Anterior cingulate cortex (tissue), 58 donors: ENCODE data around the gene UTS2B.

Source experiments
- DNase-seq, 58 donors: peaks; one replicate each; lab custom pipeline; 2025; lab: John Stamatoyannopoulos, UW

The UTS2B gene

DNA sequence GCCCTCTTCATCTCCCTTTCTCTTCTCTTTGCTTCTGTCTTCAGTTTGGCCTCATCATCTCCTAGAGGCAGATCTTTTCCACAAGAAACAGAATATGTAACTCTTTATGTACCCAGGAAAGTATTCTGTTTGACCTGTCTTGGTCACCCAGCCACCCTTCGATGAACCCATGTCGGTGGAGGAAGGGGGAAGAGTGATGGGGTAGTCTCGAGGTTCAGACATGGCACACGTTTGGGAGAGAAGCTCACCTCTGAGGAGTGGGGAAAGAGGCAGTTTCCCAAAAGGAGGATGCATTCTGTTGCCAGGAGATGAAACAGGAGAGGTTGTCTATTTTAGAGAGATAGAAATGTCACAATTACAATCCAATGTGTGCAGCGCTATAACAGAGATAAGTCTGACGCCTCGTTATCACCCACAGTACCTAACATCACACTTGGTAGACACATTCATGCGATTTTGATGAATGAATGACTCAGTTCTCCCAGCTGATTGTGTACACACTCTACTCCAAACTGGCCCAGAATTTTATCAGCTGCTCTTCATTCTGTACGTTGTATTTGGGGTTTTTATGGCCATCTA, 1.9 kb downstream of the UTS2B start:
- peak in 1 of 58 donors; percentile 39 for DNase-seq

DNA sequence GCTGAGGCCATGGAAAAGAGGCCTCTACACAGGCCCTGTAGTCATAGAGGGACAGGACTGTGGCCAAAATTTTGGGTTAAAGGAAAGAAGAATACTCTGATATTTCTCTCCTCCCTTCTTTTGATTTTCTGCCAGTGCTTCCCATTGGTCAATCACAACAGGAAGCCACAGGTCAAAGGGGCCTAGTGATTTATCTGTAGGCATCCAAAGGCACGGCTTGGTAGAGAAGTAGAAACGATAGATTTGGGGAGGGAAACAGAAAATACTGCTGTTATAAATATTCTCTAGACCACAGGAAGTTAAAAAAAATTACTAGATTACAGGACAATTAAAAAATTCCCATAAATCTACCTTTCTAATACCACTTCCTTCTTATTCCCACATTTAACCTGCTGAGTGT, 2.8 kb downstream of the UTS2B start:
- DNase-seq = no peak

DNA sequence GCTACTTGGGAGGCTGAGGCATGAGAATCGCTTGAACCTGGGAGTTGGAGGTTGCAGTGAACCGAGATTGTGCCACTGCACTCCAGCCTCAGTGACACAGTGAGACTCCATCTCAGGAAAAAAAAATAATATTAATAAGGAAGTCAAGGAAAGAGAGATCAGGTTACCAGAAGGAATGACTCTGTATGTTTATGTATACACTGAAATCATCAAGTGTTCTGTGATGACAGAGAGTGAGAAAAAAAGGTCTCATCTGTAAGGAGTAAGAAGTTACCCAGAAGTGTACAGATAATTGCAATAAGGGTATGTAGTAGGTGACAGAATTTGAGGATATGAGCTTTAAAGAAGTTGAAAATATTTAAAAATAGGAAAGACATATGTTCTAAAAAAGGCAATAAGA, 5.4 kb downstream of the UTS2B start:
- no peak for DNase-seq

DNA sequence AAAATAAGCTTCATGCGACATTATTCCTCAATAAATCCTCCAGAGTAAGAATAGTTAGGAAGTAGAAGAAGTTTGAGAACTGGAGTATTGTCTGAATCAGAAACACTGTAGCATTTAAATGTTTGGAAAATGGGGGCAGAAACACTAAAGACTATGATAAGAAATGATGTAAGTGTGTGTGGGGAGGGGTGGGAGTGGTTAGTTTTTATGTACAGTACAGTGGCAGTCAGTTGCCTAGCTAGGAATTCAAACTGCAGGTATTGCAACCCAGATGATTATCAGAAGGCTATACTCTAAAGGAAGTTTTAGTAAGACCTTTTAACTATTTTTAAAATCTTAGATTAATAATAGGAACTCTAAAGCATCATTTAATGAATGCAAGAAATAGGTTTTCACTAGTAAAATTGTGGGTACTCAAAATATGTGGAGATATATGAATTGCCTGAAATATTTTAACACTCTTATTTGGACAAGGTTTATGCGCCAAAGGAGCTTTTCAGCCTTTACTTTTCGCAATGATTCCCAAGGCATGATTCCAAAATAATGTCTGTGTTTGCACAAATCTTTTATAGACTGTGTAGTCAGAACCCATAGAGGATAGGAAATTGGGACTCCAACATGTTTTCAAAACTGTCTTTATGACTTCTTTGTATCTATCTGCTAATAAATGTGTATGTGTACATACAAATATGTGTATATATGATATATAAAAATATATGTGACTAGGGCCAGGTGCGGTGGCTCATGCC, 9.1 kb downstream of the UTS2B start:
- DNase-seq = no peak

DNA sequence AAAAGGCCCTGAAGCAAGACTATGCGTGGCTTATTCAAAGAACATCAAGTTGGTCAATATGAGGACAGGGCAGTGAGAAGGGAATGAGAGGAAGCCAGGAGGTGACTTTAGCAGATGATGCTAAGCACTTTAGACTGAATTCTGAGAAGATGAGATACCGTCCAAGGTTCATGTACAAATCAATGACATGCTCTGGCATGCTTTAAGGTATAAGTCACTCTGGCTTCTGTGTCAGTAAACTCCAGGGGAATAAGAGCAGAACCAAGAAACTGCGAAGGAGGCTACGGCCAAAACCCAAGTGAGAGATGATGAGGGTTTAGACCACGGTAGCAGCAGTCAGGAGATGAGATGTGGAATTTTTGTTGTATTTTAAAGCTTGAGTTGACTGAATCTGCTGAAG, 10.0 kb downstream of the UTS2B start:
- no peak for DNase-seq

DNA sequence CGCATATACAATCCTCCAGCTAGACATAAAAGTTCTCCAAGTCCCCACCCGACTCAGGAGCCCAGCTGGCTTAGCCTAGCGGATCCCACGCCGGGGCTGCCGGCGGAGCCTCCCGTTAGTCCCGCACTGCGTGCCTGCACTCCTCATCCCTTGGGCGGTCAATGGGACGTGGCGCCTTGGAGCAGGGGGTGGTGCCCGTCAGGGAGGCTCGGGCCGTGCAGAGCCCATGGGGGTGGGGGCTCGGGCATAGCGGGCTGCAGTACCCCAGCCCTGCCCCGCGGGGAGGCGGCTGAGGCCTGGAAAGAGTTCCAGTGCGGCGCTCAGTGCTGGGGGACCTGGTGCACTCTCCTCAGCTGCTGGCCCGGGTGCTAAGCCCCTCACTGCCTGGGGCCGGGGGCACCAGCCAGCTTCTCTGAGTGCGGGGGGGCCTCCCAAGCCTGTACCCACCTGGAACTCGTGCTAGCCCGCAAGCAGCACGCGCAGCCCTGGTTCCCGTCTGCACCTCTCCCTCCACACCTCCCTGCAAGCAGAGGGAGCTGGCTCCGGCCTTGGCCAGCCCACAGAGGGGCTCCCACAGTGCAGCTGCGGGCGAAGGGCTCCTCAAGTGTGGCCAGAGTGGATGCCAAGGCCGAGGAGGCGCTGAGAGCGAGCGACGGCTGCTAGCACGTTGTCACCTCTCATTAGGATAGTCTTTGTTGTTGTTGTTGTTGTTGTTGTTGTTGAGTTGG, 13.3 kb downstream of the UTS2B start:
- peak in 1 of 58 donors; percentile 8 for DNase-seq

DNA sequence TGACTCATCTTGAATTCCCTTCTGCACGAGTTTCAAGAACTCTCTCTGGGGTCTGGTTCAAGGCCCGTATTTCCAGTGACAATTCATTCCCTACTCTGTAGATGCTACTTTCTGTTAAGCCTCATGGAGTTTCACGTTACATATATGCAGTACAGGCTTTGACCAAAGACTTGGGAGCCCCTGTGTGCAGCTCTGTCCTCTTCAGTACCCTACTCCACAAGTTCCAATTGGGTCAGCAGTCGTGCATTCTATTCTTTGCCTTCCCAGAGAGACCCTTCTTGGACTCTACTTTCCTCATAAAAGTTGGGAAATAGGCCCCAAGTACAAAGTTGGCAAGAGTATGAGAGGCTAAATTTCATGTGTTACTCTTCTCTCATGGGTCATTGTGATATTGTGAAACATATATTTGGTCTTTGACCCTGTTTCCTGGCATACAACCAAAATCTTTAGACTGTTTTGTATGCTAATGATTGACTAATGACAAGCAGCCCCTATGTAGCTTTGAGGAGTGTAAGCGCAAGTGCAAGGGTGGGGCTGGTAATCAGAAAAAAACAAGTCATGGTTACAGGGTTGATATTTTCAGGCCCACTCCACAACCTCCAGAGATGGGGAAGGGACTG, 16.1 kb downstream of the UTS2B start:
- DNase-seq = no peak

DNA sequence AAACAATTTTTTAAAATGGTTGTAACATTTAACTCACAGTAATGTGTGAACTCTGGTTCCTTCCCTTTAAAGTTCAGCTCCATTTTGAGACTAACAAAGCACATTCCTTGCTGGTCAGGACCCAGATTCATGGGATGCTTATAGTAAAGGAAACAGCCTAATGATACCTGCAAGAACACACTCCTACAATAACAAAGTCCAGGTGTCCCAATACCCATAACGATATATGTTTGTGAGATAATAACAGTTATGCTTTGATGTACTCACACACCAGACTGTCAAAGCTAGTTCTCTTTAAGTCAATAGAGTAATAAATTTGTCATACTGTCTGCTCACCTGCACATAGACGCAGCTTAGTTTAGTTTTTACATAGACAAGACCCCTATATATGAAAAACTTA, 17.0 kb downstream of the UTS2B start:
- no peak for DNase-seq

DNA sequence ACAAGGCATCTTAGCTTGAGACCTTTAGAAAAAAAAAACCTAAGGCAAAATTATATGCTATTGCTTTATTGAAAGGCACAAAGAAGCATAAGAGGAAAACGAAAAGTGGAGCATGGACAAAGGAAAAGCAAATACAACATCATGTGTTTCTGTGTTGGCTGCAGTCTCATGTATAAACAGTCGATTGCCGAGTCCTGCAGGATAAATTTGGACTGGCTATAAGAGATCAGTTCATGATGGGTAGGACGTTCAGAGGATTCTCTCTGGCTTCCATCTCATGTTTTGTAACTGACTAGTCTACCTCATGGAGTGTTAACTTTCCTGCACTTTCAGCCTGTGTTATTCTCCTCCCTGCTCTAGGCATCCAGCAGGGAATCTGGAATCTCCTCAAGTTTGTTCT, 23.0 kb downstream of the UTS2B start:
- DNase-seq = no peak

DNA sequence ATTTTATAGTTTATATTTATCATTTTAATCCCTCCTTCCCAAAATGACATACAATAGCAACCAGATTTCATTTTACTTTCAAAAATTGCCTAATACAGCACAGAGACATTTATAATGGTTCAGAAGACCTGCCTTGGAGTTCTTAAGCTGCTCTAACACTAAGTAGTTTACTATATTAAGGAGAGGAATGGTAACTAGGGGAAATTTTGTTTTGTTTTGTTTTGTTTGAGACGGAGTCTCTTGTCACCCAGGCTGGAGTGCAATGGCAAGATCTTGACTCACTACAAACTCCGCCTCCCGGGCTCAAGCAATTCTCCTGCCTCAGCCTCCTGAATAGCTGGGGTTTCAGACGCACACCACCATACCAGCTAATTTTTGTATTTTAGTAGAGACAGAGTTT, 23.9 kb downstream of the UTS2B start:
- no peak for DNase-seq

DNA sequence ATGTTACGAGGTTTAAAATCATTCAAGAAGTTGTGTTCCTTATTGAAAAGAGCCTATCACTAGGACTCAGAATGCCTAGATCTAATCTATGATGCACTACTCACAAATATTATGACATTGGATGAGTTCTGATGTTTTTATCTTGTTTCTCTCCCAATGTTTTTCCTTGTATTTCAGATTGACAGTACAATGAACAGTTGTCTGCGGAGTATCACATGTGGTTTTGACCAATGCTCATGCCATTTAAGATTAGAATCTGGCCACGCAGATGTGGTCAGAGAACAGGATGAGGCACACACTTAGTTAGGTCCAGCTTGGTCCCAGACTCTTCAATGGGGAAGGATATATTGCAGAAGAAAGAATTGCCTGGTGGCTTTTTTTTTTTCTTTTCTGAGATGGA, 26.7 kb downstream of the UTS2B start:
- DNase-seq = peak in 2 of 58 donors; percentile 11 to 19

DNA sequence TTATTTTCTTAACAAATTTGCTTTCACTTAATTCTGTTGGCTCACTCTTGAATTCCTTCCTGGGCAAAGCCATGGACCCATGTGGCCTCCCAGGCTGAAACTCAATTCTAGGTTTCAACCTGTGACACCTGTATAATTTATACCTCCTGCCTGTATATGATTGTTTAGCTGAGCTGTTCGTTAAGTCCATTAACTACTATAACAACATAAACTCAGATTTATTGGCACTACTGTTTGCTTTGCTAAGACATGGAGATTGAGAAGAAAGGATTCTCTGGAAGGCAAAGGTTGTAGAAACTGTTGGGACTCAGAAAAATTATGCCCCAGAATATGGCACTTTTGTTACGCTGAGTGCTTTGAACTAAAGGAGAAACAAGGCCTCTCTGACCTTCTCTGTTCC, 27.9 kb downstream of the UTS2B start:
- DNase-seq = no peak

DNA sequence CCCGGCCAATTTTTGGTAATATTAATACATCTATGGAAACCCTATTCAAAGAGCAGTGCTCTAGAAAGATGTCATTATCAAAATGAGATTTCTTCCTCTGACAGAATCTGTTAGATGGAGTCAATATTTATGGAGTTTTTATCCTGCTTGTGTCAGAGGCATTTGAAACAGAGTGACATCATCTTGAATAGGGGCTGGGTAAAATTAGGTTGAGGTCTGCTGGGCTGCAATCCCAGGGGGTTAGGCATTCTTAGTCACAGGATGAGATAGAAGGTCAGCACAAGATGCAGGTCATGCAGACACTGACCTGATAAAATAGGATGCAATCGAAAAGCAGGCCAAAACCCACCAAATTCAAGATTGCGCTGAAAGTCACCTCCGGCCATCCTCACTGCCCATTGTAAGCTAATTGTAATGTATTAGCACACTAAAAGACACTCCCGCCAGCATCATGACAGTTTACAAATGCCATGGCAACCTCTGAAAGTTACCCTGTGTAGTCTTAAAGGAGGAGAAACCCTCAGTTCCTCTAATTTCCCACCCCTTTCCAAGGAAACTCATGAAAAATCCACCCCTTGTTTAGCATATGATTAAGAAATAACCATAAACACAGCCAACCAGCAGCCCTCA, 28.4 kb downstream of the UTS2B start:
- DNase-seq = no peak

DNA sequence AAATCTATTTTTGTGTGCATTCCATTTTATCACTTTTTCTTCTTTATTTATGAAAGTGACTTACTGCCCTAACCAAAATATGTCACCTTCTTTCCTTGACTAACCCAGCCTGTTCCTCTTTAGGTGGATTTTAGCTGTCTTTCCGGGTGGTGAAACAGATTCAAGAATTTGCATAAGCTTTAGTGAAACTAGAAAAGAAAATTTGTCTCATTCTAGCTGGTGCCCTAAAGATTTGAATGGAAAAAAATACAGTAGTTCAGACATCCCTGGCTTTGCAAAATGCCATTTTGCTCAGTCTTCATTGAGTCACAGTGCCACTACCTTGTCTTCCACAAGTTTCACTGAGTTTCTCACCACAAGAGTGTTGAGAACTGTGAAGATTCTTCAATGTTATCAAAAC, 29.3 kb downstream of the UTS2B start:
- no peak for DNase-seq

DNA sequence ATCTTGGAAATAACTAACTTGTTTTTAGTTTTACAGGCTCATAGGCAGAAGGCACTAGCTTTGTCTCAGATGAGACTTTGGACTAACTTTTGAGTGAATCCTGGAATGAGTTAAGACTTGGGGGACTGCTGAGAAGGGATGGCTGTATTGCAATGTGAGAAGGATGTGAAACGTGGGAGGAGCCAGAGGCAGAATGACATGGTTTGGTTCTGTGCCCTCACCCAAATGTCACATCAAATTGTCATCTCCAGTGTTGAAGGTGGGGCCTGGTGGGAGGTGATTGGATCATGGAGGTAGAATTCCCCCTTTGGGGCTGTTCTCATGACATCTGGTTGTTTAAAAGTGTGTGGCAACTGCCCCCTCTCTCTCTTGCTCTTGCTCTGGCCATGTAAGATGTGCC, 29.9 kb downstream of the UTS2B start:
- no peak for DNase-seq

DNA sequence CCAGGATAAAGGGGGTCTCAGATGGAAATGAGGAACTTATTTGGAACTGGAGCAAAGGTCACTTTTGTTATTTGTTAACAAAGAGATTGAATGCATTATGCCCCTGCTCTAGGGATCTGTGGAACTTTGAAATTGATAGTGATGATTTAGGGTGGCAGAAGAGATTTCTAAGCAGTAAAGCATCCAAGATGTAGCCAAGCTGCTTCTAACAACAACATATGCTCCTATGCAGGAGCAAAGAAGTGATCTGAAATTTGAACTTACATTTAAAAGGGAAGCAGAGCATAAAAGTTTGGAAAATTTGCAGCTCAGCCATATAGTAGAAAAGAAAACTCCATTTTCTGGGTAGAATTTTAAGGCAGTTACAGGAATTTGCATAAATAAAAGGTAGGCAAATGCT, 31.5 kb downstream of the UTS2B start:
- DNase-seq = no peak

DNA sequence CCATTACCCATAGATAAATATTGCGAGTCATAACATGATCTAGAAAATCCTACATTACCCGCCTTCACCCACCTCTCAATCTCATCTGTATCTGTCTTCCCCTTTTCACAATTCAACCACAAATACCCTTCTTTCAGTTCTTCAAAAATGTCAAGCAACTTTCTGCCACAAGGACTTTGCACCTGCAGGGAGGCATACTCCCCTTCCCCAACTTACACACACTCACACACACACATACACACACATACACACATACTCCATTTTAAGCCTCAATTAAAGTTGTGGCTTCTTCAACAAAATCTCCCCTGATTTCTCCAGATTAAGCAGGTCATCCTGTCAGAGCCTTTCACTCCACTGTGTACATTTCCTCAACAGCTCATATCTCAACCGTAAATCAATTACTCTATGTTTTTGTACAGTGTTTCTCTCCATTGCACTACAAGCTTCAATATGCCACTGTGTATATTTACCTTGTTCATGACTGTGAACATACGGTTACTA, 34.2 kb downstream of the UTS2B start:
- no peak for DNase-seq

DNA sequence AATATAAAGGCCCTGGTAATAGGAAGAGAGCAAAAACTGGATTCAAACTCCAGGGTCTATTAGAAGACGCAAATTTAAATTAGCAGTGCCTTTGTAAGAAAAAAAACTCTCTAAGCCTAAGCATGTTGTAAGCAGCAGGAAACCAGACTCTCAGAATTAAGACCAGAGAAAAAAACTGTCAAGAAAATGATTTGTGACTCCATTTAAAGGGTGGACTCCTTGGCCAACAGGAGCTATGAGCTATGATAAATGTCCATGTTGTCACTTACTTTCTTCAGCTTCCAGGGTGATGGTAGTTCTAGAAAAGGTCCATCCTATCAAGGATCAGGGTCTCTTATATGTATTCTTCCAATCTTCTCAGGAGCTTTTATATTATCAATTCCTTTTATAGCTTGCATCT, 36.0 kb downstream of the UTS2B start:
- no peak for DNase-seq

DNA sequence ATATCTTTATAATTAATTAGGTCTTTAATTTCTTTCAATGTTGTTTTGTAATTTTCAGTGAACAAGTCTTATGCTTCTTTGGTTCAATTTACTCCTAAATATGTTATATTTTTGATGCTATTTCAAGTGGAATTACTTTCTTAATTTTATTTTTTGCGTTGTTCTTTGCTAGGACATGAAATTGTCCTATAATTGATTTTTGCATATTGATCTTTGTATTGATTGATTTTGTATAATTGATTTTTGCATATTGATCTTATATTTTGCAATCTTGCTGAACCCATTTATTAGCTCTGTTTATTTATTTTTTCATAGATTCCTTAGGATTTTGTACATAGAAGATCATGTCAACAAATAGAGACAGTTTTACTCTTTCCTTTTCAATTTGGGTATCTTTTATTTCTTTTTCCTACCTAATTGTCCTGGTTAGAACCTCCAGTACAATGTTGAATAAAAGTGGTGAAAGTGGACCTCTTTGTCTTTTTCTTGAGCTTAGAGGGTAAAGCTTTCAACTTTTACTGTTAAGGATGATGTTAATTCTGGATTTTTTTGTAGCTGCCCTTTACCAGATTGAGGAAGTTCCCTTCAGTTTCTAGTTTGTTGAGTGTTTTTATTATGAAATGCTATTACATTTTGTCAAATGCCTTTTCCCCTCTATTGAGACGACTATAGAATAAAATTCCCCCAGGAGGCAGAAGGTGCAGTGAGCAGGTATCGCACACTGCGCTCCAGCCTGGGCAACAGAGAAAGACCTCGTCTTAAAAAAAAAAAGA, 37.9 kb downstream of the UTS2B start:
- no peak for DNase-seq
